ENCODE results near the gene AP2M1.

GRCh38 chr3:184134746-184135148, 39.9 kb upstream of the AP2M1 start:
- TF ChIP-seq YY1 (IDR thresholded peaks at IDR 0.05; ENCODE audit: insufficient read depth, insufficient read length), result no peak
- no peak for TF ChIP-seq SUZ12 (IDR thresholded peaks at IDR 0.05; ENCODE audit: extremely low read depth, insufficient read depth, insufficient read length)
- TF ChIP-seq ZNF274 (IDR thresholded peaks at IDR 0.05; ENCODE audit: low read depth, low read length), result no peak

Measured in NT2/D1 (cell line).